Tibial nerve (tissue), 4 donors: ENCODE measurements around the gene PYGO2. TPM values are rescaled to one million over a fixed set of nuclear protein-coding genes. Genes with fewer than 3 reads are reported as not detected.

ENCODE experiments used
- DNase-seq, 2 donors: peaks; one replicate each; pipeline ENCODE4 v3.0.0-alpha.2; 2019; ENCODE audit warnings: low spot score in 2 of 2
- H3K27ac ChIP-seq, 4 donors: fragments of 200-600 bp; sonication (generic) in 3 of 4; one replicate each; pipeline ENCODE4 v1.5.1; 2017 to 2019; ENCODE audit warnings: mild to moderate bottlenecking in 1 of 4
- H3K27me3 ChIP-seq, 2 donors: fragments of 200-600 bp; sonication (generic) in 1 of 2; one replicate each; pipeline versions ENCODE4 v1.5.1 to v1.6.0; 2017 to 2019
- H3K36me3 ChIP-seq, 3 donors: fragments of 200-600 bp; sonication (generic); one replicate each; pipeline ENCODE4 v1.5.1; 2018 to 2019
- H3K4me1 ChIP-seq, 4 donors: fragments of 200-600 bp; sonication (generic) in 3 of 4; one replicate each; pipeline ENCODE4 v1.5.1; 2017 to 2019
- H3K4me3 ChIP-seq, 4 donors: fragments of 200-600 bp; sonication (generic) in 3 of 4; one replicate each; pipeline ENCODE4 v1.5.1; 2017 to 2019; ENCODE audit warnings: mild to moderate bottlenecking in 1 of 4, moderate library complexity in 1 of 4
- H3K9me3 ChIP-seq, 4 donors: fragments of 200-600 bp; sonication (generic) in 3 of 4; one replicate each; pipeline ENCODE4 v1.5.1; 2017 to 2019
- EP300 ChIP-seq, 2 donors: sonication (generic); formaldehyde crosslinking; IDR thresholded peaks; one replicate each; pipeline ENCODE4 v1.6.1; 2017; ENCODE audit warnings: antibody characterized with exemption in 2 of 2, mild to moderate bottlenecking in 1 of 2
- POLR2A ChIP-seq, 2 donors: fragments of 450-650 bp; IDR thresholded peaks; one replicate each; pipeline ENCODE4 v1.6.1; 2017; ENCODE audit warnings: antibody characterized with exemption in 2 of 2, mild to moderate bottlenecking in 2 of 2, moderate library complexity in 2 of 2
- whole genome bisulfite sequencing, 2 donors: methylation state at CpG; one replicate each; pipeline ENCODE4 v1.1.5; 2018; 5-methylcytosine and 5-hydroxymethylcytosine counted together
- total RNA-seq, 4 donors: library from RNA; depleted of rRNA; stranded (reverse); fragments of >200 nt; gene quantifications; one replicate each; pipeline ENCODE4 v1.1.0, GENCODE V29; 2016
- TF ChIP-seq, protein P1 (sequence below), 5 experiments: fragments of 200-600 bp in 3 of 5; fragments of 450-650 bp in 2 of 5; sonication (generic) in 3 of 5; IDR thresholded peaks; one replicate each; pipeline ENCODE4 v1.5.1; 2016 to 2019; ENCODE audit warnings: antibody characterized with exemption in 5 of 5, mild to moderate bottlenecking in 3 of 5, moderate library complexity in 2 of 5

PYGO2 gene
- total RNA-seq, 4 donors from 2014 or later = 18.6 to 24.3 (median 23.5) TPM

DNA sequence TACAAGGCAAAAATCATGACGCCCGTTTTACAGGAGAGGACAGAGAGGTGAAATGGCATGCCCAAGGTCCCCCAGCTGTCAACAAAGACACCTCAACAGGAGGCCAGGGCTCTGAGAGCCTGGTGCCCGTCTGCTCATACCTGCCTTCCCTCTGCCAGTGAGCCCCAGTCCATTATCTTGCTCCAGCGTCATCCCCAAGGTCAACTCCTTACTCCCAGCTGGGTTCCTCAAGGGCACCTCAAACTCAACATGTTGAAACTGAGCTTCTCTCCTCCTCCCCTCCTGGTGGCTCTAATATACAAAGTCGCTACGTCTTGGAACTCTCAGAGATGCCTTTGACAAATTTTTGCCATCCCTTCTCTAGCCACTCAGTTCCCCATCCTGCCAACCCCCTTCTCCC, 8.9 kb downstream of the PYGO2 start:
- H3K4me3 ChIP-seq = no peak overlapping the region
- peaks cover 0 to 57% (median 44%) of the 10 kb centered on the region in 4 donors for H3K4me1 ChIP-seq
- H3K9me3 ChIP-seq = no peaks in the 10 kb centered on the region
- 82 to 84% methylated on average over 6 of the region's 6 CpGs for WGBS, 2 donors
- no peak overlapping the region for H3K27ac ChIP-seq
- H3K27me3 ChIP-seq = no peaks in the 10 kb centered on the region
- TF ChIP-seq EP300 (IDR thresholded peaks at IDR 0.05) = no peak
- TF ChIP-seq, protein P1, sequence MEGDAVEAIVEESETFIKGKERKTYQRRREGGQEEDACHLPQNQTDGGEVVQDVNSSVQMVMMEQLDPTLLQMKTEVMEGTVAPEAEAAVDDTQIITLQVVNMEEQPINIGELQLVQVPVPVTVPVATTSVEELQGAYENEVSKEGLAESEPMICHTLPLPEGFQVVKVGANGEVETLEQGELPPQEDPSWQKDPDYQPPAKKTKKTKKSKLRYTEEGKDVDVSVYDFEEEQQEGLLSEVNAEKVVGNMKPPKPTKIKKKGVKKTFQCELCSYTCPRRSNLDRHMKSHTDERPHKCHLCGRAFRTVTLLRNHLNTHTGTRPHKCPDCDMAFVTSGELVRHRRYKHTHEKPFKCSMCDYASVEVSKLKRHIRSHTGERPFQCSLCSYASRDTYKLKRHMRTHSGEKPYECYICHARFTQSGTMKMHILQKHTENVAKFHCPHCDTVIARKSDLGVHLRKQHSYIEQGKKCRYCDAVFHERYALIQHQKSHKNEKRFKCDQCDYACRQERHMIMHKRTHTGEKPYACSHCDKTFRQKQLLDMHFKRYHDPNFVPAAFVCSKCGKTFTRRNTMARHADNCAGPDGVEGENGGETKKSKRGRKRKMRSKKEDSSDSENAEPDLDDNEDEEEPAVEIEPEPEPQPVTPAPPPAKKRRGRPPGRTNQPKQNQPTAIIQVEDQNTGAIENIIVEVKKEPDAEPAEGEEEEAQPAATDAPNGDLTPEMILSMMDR (IDR thresholded peaks at IDR 0.05) = no peak
- TF ChIP-seq POLR2A (IDR thresholded peaks at IDR 0.05) = no peak
- DNase-seq = no peak
- peaks cover 0 to 37% (median 6%) of the 10 kb centered on the region in 3 donors for H3K36me3 ChIP-seq

DNA sequence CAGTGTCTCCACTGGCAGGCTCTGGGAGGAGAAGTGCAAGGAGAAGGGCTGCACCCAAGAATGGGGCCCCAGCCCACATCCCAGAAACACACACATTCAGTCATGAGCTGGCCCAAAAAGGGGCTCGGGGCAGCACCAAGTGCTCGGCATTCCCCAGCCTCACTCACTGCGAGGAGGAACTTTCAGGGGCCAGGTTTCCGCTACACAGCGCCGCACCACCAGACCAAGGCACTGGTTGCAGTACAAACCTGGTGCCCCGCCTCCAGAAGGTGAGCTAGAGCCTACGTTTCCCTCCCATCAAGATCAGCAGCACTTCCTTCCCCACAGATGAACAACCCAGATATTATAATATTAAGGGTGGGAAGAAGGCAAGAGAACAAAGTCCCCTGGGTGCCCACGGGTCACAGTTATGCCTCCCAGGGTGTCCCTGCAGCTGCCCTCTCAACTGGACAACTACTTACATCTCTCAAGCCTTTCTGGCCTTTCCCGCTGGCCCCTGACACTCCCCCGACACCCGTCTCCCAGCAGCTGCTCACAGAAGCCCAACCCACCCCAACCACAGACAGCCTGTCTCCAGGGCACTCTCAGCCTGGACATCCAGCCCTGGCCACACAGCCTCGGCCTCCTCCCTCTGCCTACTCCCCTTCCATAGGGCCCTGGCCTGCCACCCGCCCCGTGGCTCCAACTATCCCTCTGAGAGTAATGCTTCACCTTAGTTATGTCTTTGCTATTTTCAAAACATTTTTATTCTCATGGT, 9.5 kb downstream of the PYGO2 start:
- Histone ChIP-seq H3K27ac (no peak overlapping the region), H3K4me3 (no peak overlapping the region), H3K27me3 (no peaks in the 10 kb centered on the region), H3K9me3 (no peaks in the 10 kb centered on the region), H3K4me1 (peaks cover 0 to 52% (median 41%) of the 10 kb centered on the region in 4 donors), H3K36me3 (peaks cover 0 to 42% (median 6%) of the 10 kb centered on the region in 3 donors)
- 62 to 67% methylated on average over 14 to 15 of the region's 15 CpGs for WGBS, 2 donors
- no peak for DNase-seq
- TF ChIP-seq EP300 (IDR thresholded peaks at IDR 0.05) = no peak
- no peak for TF ChIP-seq POLR2A (IDR thresholded peaks at IDR 0.05)
- TF ChIP-seq, protein P1 (IDR thresholded peaks at IDR 0.05) = no peak

DNA sequence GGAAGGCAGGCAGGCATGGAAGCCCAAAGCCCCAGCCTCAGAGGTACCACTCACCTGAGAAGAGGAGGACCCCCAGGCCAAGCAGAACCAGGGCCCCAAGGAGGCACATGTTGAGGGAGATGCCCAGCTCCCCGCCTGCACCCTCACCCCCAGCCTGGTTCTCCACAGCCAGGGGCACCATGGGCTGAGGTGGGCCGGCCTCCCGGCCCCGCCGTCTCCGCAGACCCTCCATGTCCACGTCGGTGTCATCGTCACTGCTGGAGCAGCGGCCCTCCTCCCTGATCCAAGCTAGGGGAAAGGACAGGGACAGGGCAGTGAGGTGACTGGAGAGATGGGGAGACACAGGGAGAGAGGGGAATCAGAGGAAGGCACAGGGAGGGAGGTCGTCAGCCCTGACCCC, 13.5 kb downstream of the PYGO2 start:
- Histone ChIP-seq H3K27me3 (no peaks in the 10 kb centered on the region), H3K36me3 (peaks cover 0 to 67% (median 10%) of the 10 kb centered on the region in 3 donors), H3K4me1 (peaks cover 0 to 37% (median 19%) of the 10 kb centered on the region in 4 donors), H3K4me3 (no peak overlapping the region), H3K27ac (no peak overlapping the region), H3K9me3 (no peaks in the 10 kb centered on the region)
- WGBS, 2 donors = 93% methylated on average over 10 to 11 of the region's 11 CpGs
- no peak for DNase-seq
- TF ChIP-seq POLR2A (IDR thresholded peaks at IDR 0.05) (no peak), EP300 (IDR thresholded peaks at IDR 0.05) (no peak)
- TF ChIP-seq, protein P1 (IDR thresholded peaks at IDR 0.05) = no peak

DNA sequence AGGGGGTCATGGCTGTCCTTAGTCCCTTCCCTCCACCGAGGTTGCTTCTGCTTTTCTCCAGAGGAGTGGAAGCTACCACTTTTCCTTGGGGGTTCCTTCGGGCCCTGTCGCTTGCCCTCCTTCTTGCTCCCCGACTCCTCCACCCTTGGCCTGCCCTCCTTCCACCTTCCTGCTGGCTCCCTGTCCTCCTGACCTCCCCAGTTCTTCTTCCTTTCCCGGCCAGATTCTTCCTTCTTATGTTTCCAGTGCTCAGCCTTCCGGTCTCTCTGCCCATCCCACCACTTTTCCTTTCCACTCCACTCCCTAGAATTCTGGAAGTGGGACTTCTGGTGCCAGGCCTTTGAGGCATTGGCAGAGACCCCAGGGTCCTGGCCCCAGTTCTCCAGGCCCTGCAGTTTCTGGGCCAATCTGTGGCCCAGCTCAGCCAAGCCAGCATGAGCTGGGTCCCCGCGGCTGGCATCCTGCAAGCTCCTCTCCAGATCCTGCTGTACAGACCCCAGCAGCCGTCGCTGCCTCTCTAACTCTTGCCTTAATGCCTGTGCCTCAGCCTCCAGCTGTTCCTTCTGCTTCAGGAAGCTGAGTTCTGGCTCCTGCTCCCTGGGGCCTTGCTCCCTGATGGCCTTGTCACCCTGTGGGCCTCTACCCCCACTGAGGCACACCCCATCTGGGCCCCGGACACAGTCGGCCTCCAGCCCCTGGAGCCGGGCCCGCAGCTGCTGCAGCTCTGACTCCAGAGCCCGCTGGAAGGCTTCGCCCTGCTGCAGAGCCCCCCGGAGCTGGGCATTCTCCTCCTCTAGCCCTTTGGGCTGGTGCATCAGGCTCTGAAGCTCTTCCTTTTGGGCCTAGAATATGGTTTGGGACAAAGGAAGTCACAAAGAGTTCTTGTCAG, 15.4 kb downstream of the PYGO2 start:
- H3K4me3 ChIP-seq = no peak overlapping the region
- WGBS, 2 donors = 74 to 80% methylated on average over 10 of the region's 17 CpGs
- H3K36me3 ChIP-seq = peaks cover 0 to 59% (median 9%) of the 10 kb centered on the region in 3 donors
- H3K9me3 ChIP-seq = no peaks in the 10 kb centered on the region
- DNase-seq = no peak
- H3K4me1 ChIP-seq = peaks cover 0 to 38% (median 17%) of the 10 kb centered on the region in 4 donors
- TF ChIP-seq, protein P1 (IDR thresholded peaks at IDR 0.05) = no peak
- TF ChIP-seq POLR2A (IDR thresholded peaks at IDR 0.05) = no peak
- no peak for TF ChIP-seq EP300 (IDR thresholded peaks at IDR 0.05)
- H3K27ac ChIP-seq = peak overlapping the region in 1 of 4 donors; percentile 52
- no peaks in the 10 kb centered on the region for H3K27me3 ChIP-seq
